SIG-M5 (cell line): ENCODE results near the gene CAMK2A.
"Not testable (repeated sequence)": the region's sequence is repeated elsewhere in the genome, so short reads cannot be mapped to it uniquely, and the experiment has no call there.

Experiments used
- DNase-seq: peaks from one replicate; lab custom pipeline; 2025; lab: John Stamatoyannopoulos, UW

Gene CAMK2A

DNA sequence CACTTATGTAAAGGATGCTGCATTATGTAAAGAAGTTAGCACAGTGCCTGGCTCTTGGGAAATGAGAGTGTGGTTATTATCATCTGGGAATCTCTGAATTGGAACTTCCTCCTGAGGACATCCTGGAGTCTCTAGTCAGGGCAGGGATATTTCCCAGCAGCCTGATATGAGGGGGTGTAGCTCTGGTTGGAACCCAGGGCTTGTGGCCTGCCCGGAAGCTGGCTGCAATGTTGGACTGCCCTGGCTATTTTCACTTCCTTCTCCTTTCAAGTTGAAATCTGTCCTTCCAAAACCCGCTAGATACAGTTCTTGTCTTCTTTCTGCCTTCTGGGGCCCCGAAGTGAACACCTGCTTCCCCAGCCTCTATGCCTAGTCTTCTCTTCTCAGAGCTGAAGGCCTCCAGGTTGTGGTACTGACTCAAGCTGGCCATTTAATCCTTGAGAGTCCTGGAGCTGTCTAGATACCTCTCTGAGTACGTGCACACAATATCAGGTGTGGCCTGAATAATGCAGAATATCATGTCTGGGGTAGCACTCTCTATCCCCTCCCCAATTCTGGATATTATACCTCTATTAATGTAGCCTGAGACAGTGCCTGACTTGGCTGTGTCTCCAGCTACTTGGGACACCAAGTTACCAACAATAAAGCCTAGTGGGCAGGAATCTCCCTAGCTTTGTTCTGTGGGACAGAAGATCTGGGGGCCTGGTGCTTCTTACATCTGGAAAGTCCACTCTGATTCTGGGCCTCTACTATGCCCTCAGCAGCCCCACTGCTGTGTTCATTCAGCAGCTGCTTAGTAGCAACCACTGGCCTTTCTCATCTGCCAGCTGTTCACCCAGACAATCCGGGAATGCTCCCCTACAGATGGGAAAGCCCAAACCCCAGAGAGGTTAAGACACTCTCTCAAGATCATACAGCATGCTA is 54.7 kb downstream of the CAMK2A start:
- DNase-seq = no peak

GRCh38 chr5:150233706-150234105 is 55.9 kb downstream of the CAMK2A start:
- DNase-seq = not testable (repeated sequence)

DNA sequence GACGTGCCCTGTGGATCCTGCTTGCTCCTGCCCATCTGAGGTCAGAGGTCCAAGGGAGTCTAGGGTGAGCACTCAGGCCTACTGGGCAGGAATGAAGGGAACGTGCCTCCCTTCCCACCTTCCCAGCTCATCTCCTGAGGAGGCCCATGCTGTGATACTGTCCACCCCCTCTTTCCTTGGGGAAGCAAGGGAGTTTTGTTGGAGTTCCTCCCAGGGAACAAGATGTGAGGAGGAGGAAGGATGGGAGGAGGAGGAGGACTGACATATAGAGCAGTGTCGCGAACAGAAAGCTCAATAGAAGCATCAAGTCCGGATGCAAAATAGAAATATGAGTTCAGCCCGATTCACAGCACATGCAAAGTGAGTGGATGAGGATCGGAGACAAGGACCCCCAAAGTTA is 58.7 kb downstream of the CAMK2A start:
- no peak for DNase-seq

DNA sequence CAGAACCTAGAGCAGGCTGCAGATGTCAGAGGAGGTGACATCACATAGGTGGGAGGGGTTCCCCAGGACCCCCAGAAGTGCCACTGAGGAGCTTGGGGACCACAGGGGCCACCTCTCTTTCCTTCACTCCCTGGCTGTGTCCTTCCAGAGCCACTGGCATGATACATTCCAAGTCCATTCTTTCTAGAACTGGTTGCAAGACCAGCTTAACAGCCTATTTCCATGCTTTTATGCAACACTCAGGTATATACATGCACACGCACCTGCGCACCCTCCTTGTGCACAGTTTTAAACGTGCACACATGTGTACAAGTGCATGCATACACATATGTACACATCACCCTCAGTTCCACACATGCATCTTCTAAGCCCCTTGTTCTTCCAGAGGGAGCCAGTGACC is 60.0 kb downstream of the CAMK2A start:
- no peak for DNase-seq

DNA sequence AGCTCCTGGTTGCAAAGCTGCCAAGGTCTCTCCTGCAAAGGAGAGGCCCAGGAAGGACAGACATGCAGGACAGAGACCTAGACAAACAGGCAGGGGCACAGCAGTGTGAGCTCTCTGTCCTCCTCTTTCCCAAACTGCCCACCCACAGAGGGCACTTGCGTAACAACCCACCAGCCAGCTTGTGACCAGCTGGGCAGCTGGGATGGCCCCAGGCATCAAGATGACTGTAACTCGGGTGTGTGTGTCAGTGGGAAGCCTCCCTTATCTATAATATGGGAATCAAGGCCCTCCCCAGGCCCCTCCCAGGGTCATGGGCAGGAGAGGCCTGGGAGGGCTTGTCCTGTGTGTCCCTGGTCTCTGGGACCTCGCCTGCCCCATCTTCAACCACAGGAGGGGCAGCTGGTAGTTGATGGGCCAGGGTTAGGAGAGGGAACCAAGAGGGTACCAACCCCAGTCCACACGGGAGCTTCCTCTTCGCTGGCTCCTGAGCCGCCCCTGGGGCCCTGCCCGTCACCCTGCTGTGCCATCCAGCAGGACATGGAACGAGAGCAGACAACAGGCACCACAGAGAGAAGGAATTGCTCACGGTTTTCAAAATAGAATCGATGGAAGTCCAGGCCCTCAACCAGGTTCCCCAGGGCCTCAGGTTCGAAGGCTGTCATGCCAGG is 61.8 kb downstream of the CAMK2A start:
- no peak for DNase-seq

- DNase-seq = no peak
Measured at GRCh38 chr5:150227036-150227435, 62.5 kb downstream of the CAMK2A start.

GRCh38 chr5:150224483-150225027 is 65.0 kb downstream of the CAMK2A start:
- DNase-seq = no peak

- no peak for DNase-seq
Measured at GRCh38 chr5:150223474-150223873, 66.1 kb downstream of the CAMK2A start.

DNA sequence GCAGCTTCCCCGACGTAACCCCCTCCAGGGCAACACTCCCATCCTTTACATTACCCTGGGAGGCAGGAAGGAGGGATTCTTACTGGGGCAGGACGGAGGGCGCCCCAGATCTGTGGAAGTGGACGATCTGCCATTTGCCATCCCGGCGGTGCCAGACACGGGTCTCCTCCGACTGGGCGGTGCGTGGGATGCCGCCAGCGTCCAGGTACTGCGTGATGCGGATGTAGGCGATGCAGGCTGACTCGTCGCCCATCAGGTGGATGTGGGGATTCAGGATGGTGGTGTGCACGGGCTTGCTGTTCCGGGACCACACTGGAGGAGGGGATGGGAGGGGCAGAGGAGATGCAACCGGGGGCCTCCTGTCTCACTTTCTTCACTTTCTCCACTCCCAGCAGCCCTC is 66.7 kb downstream of the CAMK2A start:
- no peak for DNase-seq

DNA sequence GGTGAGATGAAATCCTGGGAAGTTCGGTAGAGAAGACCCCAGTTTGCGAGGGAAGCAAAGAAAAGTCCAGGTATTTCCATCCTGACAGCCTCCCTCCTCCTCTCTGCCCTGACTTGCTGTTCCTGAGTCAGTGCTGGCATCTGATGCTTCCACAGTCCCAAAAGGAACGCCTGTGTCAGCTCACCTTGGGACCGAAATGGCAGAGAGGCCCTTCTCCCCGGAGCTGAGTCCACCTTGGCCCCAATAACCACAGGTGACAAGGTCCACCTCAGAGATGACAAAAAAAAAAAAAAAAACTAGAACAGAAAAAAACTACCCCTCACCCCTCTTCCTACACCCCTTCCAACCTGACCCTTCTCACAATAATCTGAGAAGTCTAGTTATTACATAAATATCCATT is 68.1 kb downstream of the CAMK2A start:
- no peak for DNase-seq

DNA sequence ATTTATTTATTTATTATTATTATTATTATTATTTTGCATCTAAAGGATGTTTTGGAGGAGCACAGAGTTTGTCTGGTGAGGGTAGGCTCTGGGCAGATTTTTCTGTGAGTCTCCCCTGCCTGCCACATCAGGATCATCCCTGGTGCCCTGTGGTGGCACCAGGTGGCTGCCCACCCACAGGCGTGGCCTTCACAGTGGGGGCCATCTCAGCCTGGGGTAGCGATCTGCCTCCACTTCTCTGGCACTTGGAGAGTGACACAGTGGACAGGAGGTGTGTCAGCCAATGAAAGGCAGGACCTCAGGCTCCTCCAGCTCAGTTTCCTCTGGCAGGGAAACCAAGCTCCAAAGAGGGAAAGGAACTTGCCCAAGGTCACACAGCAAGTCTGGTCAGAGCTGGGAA is 69.7 kb downstream of the CAMK2A start:
- no peak for DNase-seq

GRCh38 chr5:150219142-150219541 is 70.4 kb downstream of the CAMK2A start:
- no peak for DNase-seq

GRCh38 chr5:150218693-150219035 is 70.9 kb downstream of the CAMK2A start:
- no peak for DNase-seq

DNA sequence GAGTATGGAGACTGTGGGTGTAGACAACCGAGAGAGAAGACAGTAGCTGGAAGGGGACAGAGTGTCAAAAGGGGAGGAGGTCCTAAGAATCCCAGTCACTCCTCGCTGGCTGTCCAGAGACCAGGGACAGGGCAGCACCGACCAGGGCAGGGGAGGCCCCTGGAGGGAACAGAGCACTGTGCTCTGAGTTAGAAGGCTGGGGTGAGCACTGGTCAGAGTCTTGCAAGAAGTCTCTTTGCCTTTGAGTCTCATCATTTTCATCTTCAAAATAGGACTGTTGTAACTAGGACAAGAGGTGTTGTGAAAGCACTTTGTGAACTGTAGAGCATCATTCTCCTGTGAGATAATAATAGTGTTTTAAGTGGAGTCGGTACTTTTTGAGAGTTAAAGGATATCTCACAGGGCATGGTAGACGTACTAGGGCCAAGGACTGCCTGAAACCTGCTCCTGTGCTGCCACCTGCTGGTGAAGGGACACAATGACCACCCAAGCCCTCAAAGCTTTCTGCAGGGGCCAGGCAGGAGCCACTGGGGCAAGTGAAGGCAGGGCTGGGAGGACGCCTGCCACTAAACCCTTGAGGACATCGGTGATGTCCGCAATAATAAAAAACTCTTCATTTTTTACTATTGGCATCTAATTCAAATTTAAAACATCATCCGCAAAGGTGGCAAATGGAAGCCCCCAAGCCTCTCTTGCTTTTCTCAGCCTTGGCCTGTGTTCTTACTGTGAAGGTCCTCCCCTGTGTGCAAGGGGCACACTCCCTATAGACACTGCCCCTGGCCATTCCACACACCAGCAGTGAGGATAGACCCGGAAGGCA is 71.5 kb downstream of the CAMK2A start:
- DNase-seq = peak; percentile 30

DNA sequence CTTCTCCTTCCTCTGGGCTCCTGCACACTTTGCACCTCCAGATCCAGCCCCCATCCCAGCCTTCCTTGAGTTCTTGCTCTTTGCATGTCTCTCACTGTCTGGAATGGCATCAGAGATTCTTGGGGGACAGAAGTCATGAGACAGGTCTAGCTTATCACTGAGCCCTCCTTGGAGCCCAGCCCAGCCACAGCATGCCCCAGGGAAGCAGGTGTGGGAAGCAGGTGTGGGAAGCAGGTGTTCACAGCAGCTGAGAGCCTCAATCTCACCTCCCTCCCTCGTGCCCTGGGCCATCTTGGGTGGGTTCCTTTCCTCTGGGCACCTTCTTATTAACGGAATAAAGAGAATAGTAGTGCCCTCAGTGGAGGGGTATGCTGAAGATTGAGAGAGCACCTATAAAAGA is 72.5 kb downstream of the CAMK2A start:
- no peak for DNase-seq

DNA sequence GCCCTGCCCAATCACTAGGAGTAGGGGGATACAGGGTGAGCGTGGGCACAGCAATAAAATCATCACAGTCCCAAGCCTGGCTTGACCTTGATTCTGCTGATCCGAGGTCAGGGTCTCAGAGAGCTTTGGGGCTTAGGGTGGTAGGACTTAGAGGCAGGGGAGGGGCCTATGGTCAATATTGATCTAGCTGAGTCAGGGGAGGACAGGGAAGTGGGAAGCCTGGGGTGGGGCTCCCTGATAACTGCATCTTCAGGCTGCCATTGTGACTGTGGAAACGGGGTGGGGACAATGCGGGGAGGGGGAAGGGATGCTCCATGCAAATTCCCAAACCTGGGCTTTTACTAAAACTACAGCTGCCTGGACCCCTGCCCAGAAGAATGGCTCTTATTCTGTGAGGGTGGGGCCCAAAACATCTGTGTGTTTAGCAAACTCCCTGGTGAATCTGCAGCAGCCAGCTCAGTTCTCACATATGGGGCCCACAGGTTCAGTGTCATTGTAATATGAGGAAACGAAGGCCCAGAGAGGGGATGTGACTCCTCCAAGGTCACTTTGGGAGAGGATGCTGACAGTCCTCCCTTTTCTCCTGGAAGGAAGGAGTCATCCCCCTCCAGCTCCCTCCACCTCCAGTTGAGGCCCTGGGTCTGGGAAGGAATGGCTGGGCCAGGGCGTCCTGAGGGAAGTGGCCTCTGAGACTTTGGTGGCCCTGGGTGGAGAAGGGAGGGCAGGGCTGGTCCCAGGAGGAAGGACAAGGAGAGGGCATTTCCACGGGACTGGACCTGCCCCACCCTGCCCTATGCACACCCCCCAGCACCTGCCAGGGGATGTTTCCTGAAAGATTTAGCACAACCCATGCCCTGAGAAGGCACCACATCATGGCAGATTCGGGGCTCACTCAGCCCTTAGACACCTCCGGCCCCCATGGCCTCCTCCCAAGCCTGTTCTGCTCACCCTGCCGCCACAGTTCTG is 73.3 kb downstream of the CAMK2A start:
- no peak for DNase-seq

GRCh38 chr5:150214289-150214688 is 75.3 kb downstream of the CAMK2A start:
- DNase-seq = no peak

GRCh38 chr5:150213530-150213929 is 76.0 kb downstream of the CAMK2A start:
- no peak for DNase-seq

DNA sequence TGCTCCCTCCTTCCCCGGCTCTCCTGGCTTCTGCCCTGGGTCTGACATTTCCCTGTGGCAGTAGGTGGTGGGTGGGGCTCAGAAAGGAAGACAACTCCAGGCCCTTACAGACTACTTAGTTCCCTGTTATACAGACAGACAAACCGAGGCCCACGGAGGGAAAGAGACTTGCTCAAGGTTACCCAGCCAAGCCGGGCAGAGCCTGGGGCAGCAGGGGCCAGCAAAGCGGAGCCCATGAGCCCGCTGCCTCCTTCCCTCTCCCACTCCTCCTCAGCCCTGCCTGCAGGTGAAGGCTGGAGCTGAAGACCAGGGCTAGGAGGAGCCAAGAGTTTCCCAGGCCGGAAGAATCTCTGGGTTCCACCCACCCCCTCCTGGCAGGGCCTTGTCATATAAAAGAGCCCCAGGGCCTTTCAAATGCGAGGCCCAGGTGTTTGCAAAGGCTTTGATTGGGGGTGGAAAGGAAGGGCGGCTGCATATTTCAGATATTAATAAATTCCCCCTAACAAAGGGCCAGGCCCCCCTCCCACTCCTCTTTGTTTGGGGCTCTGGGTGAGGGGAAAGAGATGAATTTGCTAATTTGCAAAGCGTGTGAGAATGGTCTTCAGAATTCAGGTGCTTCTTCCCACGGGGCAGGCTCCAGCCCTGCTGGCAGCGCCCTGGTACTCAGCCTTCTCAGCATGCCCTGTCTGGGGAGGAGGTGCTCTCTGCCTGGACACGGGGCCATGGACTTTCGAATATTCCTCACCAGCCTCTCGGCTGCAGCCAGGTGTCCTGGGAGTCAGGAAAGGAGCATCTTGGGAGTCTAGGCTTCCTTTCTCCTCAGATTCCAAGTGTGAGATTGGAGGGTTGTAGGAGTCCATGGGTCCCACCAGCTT is 78.2 kb downstream of the CAMK2A start:
- no peak for DNase-seq

DNA sequence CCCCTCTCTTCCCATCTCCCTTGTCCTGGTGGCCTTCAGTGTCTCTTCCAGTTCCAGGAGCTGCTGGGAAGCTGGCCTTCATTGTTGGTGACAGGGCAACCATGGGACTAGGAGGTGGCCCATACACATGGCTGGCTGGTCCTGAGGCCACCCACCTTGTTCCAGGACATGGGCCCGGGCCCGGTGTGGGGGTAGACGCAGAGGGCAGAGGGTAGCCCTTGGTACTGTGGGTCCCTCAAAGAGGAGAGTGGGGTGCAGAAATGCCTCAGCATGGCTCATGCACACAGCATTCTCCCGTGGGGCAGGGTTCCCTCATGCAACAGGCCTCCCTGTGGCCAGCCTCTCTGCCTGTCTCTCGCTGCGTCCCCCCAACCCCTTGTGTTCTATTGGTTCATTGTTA is 78.9 kb downstream of the CAMK2A start:
- DNase-seq = no peak
